Caco-2 (cell line): ENCODE measurements around the gene PHLPP1. TPM values are rescaled to one million over a fixed set of nuclear protein-coding genes. Genes with fewer than 3 reads are reported as not detected.
A peak's percentile ranks its signal among the peaks of the same experiment; 100 is the strongest.

Source experiments
- BruUV-seq: library from RNA; stranded (reverse); fragments of 400-500 nt; replicated peaks from 2 replicates; lab custom pipeline; 2021; lab: Mats Ljungman, UMichigan
- CTCF ChIA-PET: fragments of 300-600 bp; sonication (Branson Sonifier 250); formaldehyde crosslinking; loops from one replicate; lab custom pipeline; 2022; ENCODE audit warnings: antibody characterized with exemption; lab: Charles Lee
- POLR2A ChIA-PET: fragments of 300-600 bp; sonication (Branson Sonifier 250); formaldehyde crosslinking; loops from one replicate; lab custom pipeline; 2022; ENCODE audit warnings: antibody characterized with exemption; lab: Charles Lee
- DNase-seq, 2 experiments: peaks; one replicate each; pipeline versions ENCODE4 v3.0.0 to v3.0.0-alpha.2; 2020 to 2022
- H3K27me3 ChIP-seq: replicated peaks from 2 replicates; pipeline ENCODE4 v1.6.0; 2011; ENCODE audit warnings: low read length; ENCODE audit not compliant: control insufficient read depth, insufficient read depth
- H3K36me3 ChIP-seq: 2 replicates; pipeline ENCODE4 v1.5.1; 2011; ENCODE audit warnings: low read length; ENCODE audit not compliant: control insufficient read depth, insufficient read depth
- H3K4me1 ChIP-seq: fragments of 250-450 bp; sonication (Bioruptor Pico); 2 replicates; pipeline ENCODE4 v1.5.1; 2020; ENCODE audit warnings: mild to moderate bottlenecking
- H3K4me3 ChIP-seq: 2 replicates; pipeline ENCODE4 v1.5.1; 2011; ENCODE audit warnings: low read depth, mild to moderate bottlenecking, control low read depth, low read length
- H3K9me3 ChIP-seq: fragments of 250-450 bp; sonication (Bioruptor Pico); 2 replicates; pipeline ENCODE4 v1.5.1; 2020; ENCODE audit warnings: mild to moderate bottlenecking, moderate library complexity
- H3K27ac Mint-ChIP-seq: one replicate; pipeline ENCODE4 v1.8.0; 2022; ENCODE audit warnings: mixed read lengths; ENCODE audit not compliant: unreplicated experiment
- H3K27me3 Mint-ChIP-seq: one replicate; pipeline ENCODE4 v1.8.0; 2022; ENCODE audit warnings: mixed read lengths; ENCODE audit not compliant: insufficient read depth, unreplicated experiment
- H3K36me3 Mint-ChIP-seq: one replicate; pipeline ENCODE4 v1.8.0; 2022; ENCODE audit warnings: mild to moderate bottlenecking, mixed read lengths; ENCODE audit not compliant: insufficient read depth, unreplicated experiment
- H3K4me1 Mint-ChIP-seq: one replicate; pipeline ENCODE4 v1.8.0; 2022; ENCODE audit warnings: low read depth, mixed read lengths; ENCODE audit not compliant: unreplicated experiment
- H3K4me3 Mint-ChIP-seq: one replicate; pipeline ENCODE4 v1.8.0; 2022; ENCODE audit warnings: mild to moderate bottlenecking, moderate library complexity, mixed read lengths; ENCODE audit not compliant: unreplicated experiment
- H3K9me3 Mint-ChIP-seq: one replicate; pipeline ENCODE4 v1.8.0; 2022; ENCODE audit warnings: mixed read lengths; ENCODE audit not compliant: unreplicated experiment
- CTCF ChIP-seq, 2 experiments: fragments of 200-600 bp in 1 of 2; IDR thresholded peaks; 1 replicate in 1 of 2; 2 replicates in 1 of 2; pipeline versions ENCODE4 v1.5.1 to v1.8.0; 2011 to 2022; ENCODE audit warnings: antibody characterized with exemption in 1 of 2, control low read depth in 1 of 2, inconsistent platforms in 1 of 2, low read depth in 1 of 2, low read length in 1 of 2, mild to moderate bottlenecking in 1 of 2, moderate library complexity in 1 of 2; ENCODE audit not compliant: insufficient read depth in 1 of 2, severe bottlenecking in 1 of 2, unreplicated experiment in 1 of 2
- intact Hi-C: fragments of 100-400 bp; cut with micrococcal nuclease; formaldehyde crosslinking; loops from one replicate; pipeline ENCODE4 v1.10.0; 2022; ENCODE audit not compliant: unreplicated experiment
- total RNA-seq: library from RNA; stranded (reverse); gene quantifications from 2 replicates; pipeline ENCODE4 v1.2.3, GENCODE V29; 2022

PHLPP1 gene
- total RNA-seq, 1 experiment from 2014 or later, result 20.1 TPM

- no TSS peak for BruUV-seq
- H3K4me1 Mint-ChIP-seq, result no peaks in the 10 kb centered on the region
- H3K27me3 Mint-ChIP-seq, result peaks cover 3% of the 10 kb centered on the region
- H3K27ac Mint-ChIP-seq, result no peak overlapping the region
- no peak overlapping the region for H3K4me3 Mint-ChIP-seq
- Histone ChIP-seq H3K4me1 (no peaks in the 10 kb centered on the region), H3K36me3 (no peaks in the 10 kb centered on the region), H3K9me3 (no peaks in the 10 kb centered on the region), H3K4me3 (no peak overlapping the region), H3K27me3 (no peaks in the 10 kb centered on the region)
- intact Hi-C loops, result no loop called here
- H3K36me3 Mint-ChIP-seq, result no peaks in the 10 kb centered on the region
- no peak for TF ChIP-seq CTCF (IDR thresholded peaks at IDR 0.05; ENCODE audit: insufficient read depth in 1 of 2, low read depth in 1 of 2, low read length in 1 of 2, severe bottlenecking in 1 of 2, unreplicated experiment in 1 of 2)
- POLR2A ChIA-PET, result no interaction called here
- H3K9me3 Mint-ChIP-seq, result no peaks in the 10 kb centered on the region
- CTCF ChIA-PET, result no interaction called here
- no peak for DNase-seq
Observed at GRCh38 chr18:63007231-63007630, 291.9 kb downstream of the PHLPP1 start.

GRCh38 chr18:63016270-63016669 is 300.9 kb downstream of the PHLPP1 start:
- CTCF ChIA-PET, result interaction anchor here (0.6 to 1.7 kb wide), 6 partner anchors 43 to 423 kb away, joined by 3 to 6 read pairs (median 3); no protein-coding TSS in a partner anchor

GRCh38 chr18:63017076-63017475 is 301.7 kb downstream of the PHLPP1 start:
- peaks cover 12% of the 10 kb centered on the region for H3K9me3 Mint-ChIP-seq
- no peak for TF ChIP-seq CTCF (IDR thresholded peaks at IDR 0.05; ENCODE audit: insufficient read depth in 1 of 2, low read depth in 1 of 2, low read length in 1 of 2, severe bottlenecking in 1 of 2, unreplicated experiment in 1 of 2)
- no peak overlapping the region for H3K4me3 Mint-ChIP-seq
- no peaks in the 10 kb centered on the region for H3K4me1 Mint-ChIP-seq
- no peak overlapping the region for H3K27ac Mint-ChIP-seq
- intact Hi-C loops, result no loop called here
- BruUV-seq, result no TSS peak
- no peaks in the 10 kb centered on the region for H3K36me3 Mint-ChIP-seq
- ChIA-PET CTCF (interaction anchor here (0.6 to 1.7 kb wide), 2 partner anchors 306 to 313 kb away, joined by 3 to 6 read pairs; no protein-coding TSS in a partner anchor), POLR2A (no interaction called here)
- Histone ChIP-seq H3K27me3 (no peaks in the 10 kb centered on the region), H3K9me3 (no peaks in the 10 kb centered on the region; the same call in 1 of the 2 replicates), H3K36me3 (no peaks in the 10 kb centered on the region), H3K4me3 (no peak overlapping the region), H3K4me1 (no peaks in the 10 kb centered on the region)
- H3K27me3 Mint-ChIP-seq, result no peaks in the 10 kb centered on the region
- DNase-seq, result no peak

More at GRCh38 chr18:63016270-63016669, 300.9 kb downstream of the PHLPP1 start:
- no peak overlapping the region for H3K27ac Mint-ChIP-seq
- no peak overlapping the region for H3K4me3 Mint-ChIP-seq
- intact Hi-C loops, result loop anchor here (1.0 kb wide), 3 partner anchors 57 to 423 kb away; no protein-coding TSS in a partner anchor
- Histone ChIP-seq H3K4me1 (no peaks in the 10 kb centered on the region), H3K36me3 (no peaks in the 10 kb centered on the region), H3K9me3 (no peaks in the 10 kb centered on the region; the same call in 1 of the 2 replicates), H3K4me3 (no peak overlapping the region), H3K27me3 (no peaks in the 10 kb centered on the region)
- POLR2A ChIA-PET, result no interaction called here
- H3K9me3 Mint-ChIP-seq, result peaks cover 12% of the 10 kb centered on the region
- DNase-seq, result peak in 1 of 2 experiments; percentile 40
- TF ChIP-seq CTCF (IDR thresholded peaks at IDR 0.05; ENCODE audit: insufficient read depth in 1 of 2, low read depth in 1 of 2, low read length in 1 of 2, severe bottlenecking in 1 of 2, unreplicated experiment in 1 of 2), result peak; percentile 40 to 60
- no peaks in the 10 kb centered on the region for H3K27me3 Mint-ChIP-seq
- BruUV-seq, result no TSS peak
- H3K36me3 Mint-ChIP-seq, result no peaks in the 10 kb centered on the region
- no peaks in the 10 kb centered on the region for H3K4me1 Mint-ChIP-seq
